Panc1 (cell line): Measurements from ENCODE around the gene TSPAN16. TPM values are rescaled to one million over a fixed set of nuclear protein-coding genes. Genes with fewer than 3 reads are reported as not detected.

Experiments
- ATAC-seq: fragments of 200-7000 bp; cut with Tn5 transposase; 2 replicates; pipeline ENCODE4 v1.9.1; 2020; ENCODE audit warnings: mild to moderate bottlenecking, moderate library complexity
- BruUV-seq: library from RNA; stranded (reverse); fragments of 400-500 nt; replicated peaks from 2 replicates; lab custom pipeline; 2021; lab: Mats Ljungman, UMichigan
- CTCF ChIA-PET: fragments of 300-600 bp; sonication (Branson Sonifier 250); formaldehyde crosslinking; loops from one replicate; lab custom pipeline; 2022; ENCODE audit warnings: antibody characterized with exemption; lab: Charles Lee
- POLR2A ChIA-PET: fragments of 300-600 bp; sonication (Branson Sonifier 250); formaldehyde crosslinking; loops from one replicate; lab custom pipeline; 2022; ENCODE audit warnings: antibody characterized with exemption; lab: Charles Lee
- DNase-seq: peaks from one replicate; pipeline ENCODE4 v3.0.0-alpha.2; 2010; ENCODE audit warnings: low read depth, low spot score
- H3K27ac ChIP-seq: 2 replicates; pipeline ENCODE4 v1.5.1; 2011; ENCODE audit warnings: mild to moderate bottlenecking, low read length, inconsistent platforms
- H3K27me3 ChIP-seq: fragments of 200-500 bp; sonication (Bioruptor generic); 2 replicates; pipeline ENCODE4 v1.6.0; 2014; ENCODE audit warnings: low read length, inconsistent platforms; ENCODE audit not compliant: control insufficient read depth, insufficient read depth
- H3K36me3 ChIP-seq: fragments of 200-500 bp; sonication (Bioruptor generic); 2 replicates; pipeline ENCODE4 v1.5.1; 2014; ENCODE audit warnings: inconsistent platforms, mild to moderate bottlenecking, low read length, moderate library complexity; ENCODE audit not compliant: control insufficient read depth, insufficient read depth
- H3K4me1 ChIP-seq: 2 replicates; pipeline ENCODE4 v1.5.1; 2011; ENCODE audit warnings: inconsistent platforms, mild to moderate bottlenecking, low read length, moderate library complexity; ENCODE audit not compliant: control insufficient read depth, insufficient read depth
- H3K4me3 ChIP-seq, 2 experiments: 2 replicates each; pipeline ENCODE4 v1.5.1; 2011 to 2012; ENCODE audit warnings: low read depth in 2 of 2, low read length in 2 of 2, mild to moderate bottlenecking in 2 of 2, inconsistent platforms in 1 of 2, moderate library complexity in 1 of 2
- H3K9me3 ChIP-seq: fragments of 200-500 bp; sonication (Bioruptor generic); 2 replicates; pipeline ENCODE4 v1.5.1; 2014; ENCODE audit warnings: low read depth, mild to moderate bottlenecking, inconsistent platforms, low read length, moderate library complexity; ENCODE audit not compliant: control insufficient read depth, insufficient read depth
- CTCF ChIP-seq: fragments of 450-650 bp; IDR thresholded peaks from 2 replicates; pipeline ENCODE4 v1.5.1; 2017; ENCODE audit warnings: mild to moderate bottlenecking
- POLR2AphosphoS5 ChIP-seq: IDR thresholded peaks from 2 replicates; pipeline ENCODE4 v1.6.1; 2012; ENCODE audit warnings: mild to moderate bottlenecking, low read depth, low read length, moderate library complexity
- REST ChIP-seq, 2 experiments: IDR thresholded peaks; 2 replicates each; pipeline ENCODE4 v1.6.1; 2011 to 2012; ENCODE audit warnings: low read depth in 2 of 2, control low read depth in 1 of 2, low read length in 1 of 2, mild to moderate bottlenecking in 1 of 2, moderate library complexity in 1 of 2; ENCODE audit not compliant: insufficient read depth in 1 of 2
- SIN3A ChIP-seq: IDR thresholded peaks from 2 replicates; pipeline ENCODE4 v1.6.1; 2012; ENCODE audit warnings: low read depth, mild to moderate bottlenecking, low read length, moderate library complexity, borderline replicate concordance; ENCODE audit not compliant: insufficient read depth
- TCF7L2 ChIP-seq: IDR thresholded peaks from 2 replicates; pipeline ENCODE4 v1.6.1; 2011; ENCODE audit warnings: mild to moderate bottlenecking, low read depth, low read length, inconsistent platforms
- in situ Hi-C: cut with HindIII; loops from 2 replicates; pipeline ENCODE4 v1.10.0; 2016; ENCODE audit warnings: low sequenced_read_pairs, low pct_unique_long_range_greater_than_20kb
- intact Hi-C: fragments of 100-400 bp; cut with micrococcal nuclease; formaldehyde crosslinking; loops from one replicate; pipeline ENCODE4 v1.10.0; 2022; ENCODE audit not compliant: unreplicated experiment
- total RNA-seq: library from RNA; stranded (reverse); gene quantifications from one replicate; pipeline ENCODE4 v1.2.1, GENCODE V29; 2021; ENCODE audit not compliant: unreplicated experiment

Gene TSPAN16
- total RNA-seq, 1 experiment from 2014 or later, result not detected

- TF ChIP-seq TCF7L2 (no peak), REST (IDR thresholded peaks at IDR 0.05; ENCODE audit: insufficient read depth in 1 of 2, low read depth in 2 of 2, low read length in 1 of 2) (no peak), POLR2AphosphoS5 (no peak), SIN3A (no peak), CTCF (no peak)
- no peak overlapping the region for H3K4me3 ChIP-seq
- ChIA-PET POLR2A (no interaction called here), CTCF (no interaction called here)
- in situ Hi-C loops, result no loop called here
- ATAC-seq (no peak), DNase-seq (no peak)
- H3K9me3 ChIP-seq, result no peaks in the 10 kb centered on the region
- intact Hi-C loops, result no loop called here
- no peak overlapping the region for H3K27ac ChIP-seq
- H3K27me3 ChIP-seq, result no peaks in the 10 kb centered on the region
- no peaks in the 10 kb centered on the region; the same call in 1 of the 2 replicates for H3K4me1 ChIP-seq
- no peaks in the 10 kb centered on the region; the same call in 1 of the 2 replicates for H3K36me3 ChIP-seq
- no TSS peak for BruUV-seq
These were observed 38.0 kb upstream of the TSPAN16 start for GRCh38 chr19:11257846-11258380.

- H3K27me3 ChIP-seq, result no peaks in the 10 kb centered on the region
- TF ChIP-seq REST (IDR thresholded peaks at IDR 0.05; ENCODE audit: insufficient read depth in 1 of 2, low read depth in 2 of 2, low read length in 1 of 2) (no peak), POLR2AphosphoS5 (no peak), SIN3A (no peak), TCF7L2 (no peak), CTCF (no peak)
- H3K4me3 ChIP-seq, result no peak overlapping the region
- CTCF ChIA-PET, result no interaction called here
- POLR2A ChIA-PET, result no interaction called here
- H3K36me3 ChIP-seq, result no peaks in the 10 kb centered on the region; the same call in 1 of the 2 replicates
- no peak overlapping the region for H3K27ac ChIP-seq
- no peaks in the 10 kb centered on the region; the same call in 1 of the 2 replicates for H3K4me1 ChIP-seq
- DNase-seq (no peak), ATAC-seq (no peak)
- in situ Hi-C loops (no loop called here), intact Hi-C loops (no loop called here)
- no TSS peak for BruUV-seq
- no peaks in the 10 kb centered on the region for H3K9me3 ChIP-seq
These were observed 35.0 kb upstream of the TSPAN16 start for GRCh38 chr19:11260996-11261395.
